BE2C (cell line): ENCODE results near the gene TMEM147.
"Not testable (repeated sequence)": the region's sequence is repeated elsewhere in the genome, so short reads cannot be mapped to it uniquely, and the experiment has no call there.

Experiments
- DNase-seq: peaks from one replicate; pipeline ENCODE4 v3.0.0-alpha.2; 2020
- H3K27me3 ChIP-seq: fragments of 250-450 bp; sonication (Bioruptor Pico); 2 replicates; pipeline ENCODE4 v1.5.1; 2020; ENCODE audit warnings: mild to moderate bottlenecking
- H3K36me3 ChIP-seq: fragments of 250-450 bp; sonication (Bioruptor Pico); 2 replicates; pipeline ENCODE4 v1.5.1; 2020; ENCODE audit warnings: mild to moderate bottlenecking
- H3K4me1 ChIP-seq: fragments of 250-450 bp; sonication (Bioruptor Pico); 2 replicates; pipeline ENCODE4 v1.5.1; 2020
- H3K4me3 ChIP-seq: 2 replicates; pipeline ENCODE4 v1.5.1; 2011; ENCODE audit warnings: low read depth, low read length
- H3K9me3 ChIP-seq: fragments of 250-450 bp; sonication (Bioruptor Pico); 2 replicates; pipeline ENCODE4 v1.5.1; 2020
- TF ChIP-seq, protein P1 (sequence below): IDR thresholded peaks from 2 replicates; pipeline ENCODE4 v1.5.1; 2012; ENCODE audit warnings: mild to moderate bottlenecking, low read depth, low read length

TMEM147 gene

DNA sequence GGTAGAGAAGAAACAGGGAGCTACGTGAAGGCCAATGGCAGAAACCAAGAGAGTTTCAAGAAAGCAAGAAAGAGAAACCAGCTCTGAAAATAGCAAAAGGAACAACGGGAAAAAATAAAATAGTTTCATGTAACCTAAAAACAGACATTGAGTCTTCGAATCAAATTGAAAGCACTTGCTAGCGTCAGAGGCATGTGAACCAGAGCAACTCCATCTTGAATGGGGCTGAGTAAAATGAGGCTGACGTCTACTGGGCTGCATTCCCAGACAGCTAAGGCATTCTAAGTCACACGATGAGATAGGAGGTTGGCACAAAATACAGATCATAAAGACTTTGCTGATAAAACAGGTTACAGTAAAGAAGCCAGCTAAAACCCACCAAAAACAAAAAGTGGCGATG is 33.3 kb downstream of the TMEM147 start:
- Histone ChIP-seq H3K4me1 (no peaks in the 10 kb centered on the region), H3K27me3 (peaks cover 4% of the 10 kb centered on the region; the same call in 1 of the 2 replicates), H3K4me3 (no peak overlapping the region), H3K36me3 (no peaks in the 10 kb centered on the region), H3K9me3 (no peaks in the 10 kb centered on the region; the same call in none of the 2 replicates)
- TF ChIP-seq, protein P1, sequence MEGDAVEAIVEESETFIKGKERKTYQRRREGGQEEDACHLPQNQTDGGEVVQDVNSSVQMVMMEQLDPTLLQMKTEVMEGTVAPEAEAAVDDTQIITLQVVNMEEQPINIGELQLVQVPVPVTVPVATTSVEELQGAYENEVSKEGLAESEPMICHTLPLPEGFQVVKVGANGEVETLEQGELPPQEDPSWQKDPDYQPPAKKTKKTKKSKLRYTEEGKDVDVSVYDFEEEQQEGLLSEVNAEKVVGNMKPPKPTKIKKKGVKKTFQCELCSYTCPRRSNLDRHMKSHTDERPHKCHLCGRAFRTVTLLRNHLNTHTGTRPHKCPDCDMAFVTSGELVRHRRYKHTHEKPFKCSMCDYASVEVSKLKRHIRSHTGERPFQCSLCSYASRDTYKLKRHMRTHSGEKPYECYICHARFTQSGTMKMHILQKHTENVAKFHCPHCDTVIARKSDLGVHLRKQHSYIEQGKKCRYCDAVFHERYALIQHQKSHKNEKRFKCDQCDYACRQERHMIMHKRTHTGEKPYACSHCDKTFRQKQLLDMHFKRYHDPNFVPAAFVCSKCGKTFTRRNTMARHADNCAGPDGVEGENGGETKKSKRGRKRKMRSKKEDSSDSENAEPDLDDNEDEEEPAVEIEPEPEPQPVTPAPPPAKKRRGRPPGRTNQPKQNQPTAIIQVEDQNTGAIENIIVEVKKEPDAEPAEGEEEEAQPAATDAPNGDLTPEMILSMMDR: no peak
- no peak for DNase-seq

DNA sequence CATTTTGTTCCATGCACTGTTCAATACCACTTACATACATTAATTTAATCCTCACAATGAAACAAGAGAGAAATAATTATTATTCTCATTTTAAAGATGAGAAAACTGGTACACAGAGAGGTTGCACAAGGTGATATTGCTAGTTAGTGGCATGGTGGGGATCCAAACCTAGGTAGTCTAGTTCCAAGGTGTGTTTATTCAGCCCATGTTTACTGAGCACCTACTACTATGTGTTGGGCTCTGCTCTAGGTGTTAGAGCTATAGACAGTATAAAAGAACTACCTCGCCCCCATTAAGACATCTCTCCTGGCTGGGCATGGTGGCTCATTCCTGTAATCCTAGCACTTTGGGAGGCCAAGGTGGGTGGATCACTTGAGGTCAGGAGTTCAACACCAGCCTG is 37.3 kb downstream of the TMEM147 start:
- TF ChIP-seq, protein P1: no peak
- DNase-seq: no peak
- no peaks in the 10 kb centered on the region for H3K4me1 ChIP-seq
- H3K36me3 ChIP-seq: no peaks in the 10 kb centered on the region
- no peaks in the 10 kb centered on the region; the same call in 1 of the 2 replicates for H3K9me3 ChIP-seq
- H3K4me3 ChIP-seq: no peak overlapping the region
- H3K27me3 ChIP-seq: peaks cover 7% of the 10 kb centered on the region; the same call in 1 of the 2 replicates

DNA sequence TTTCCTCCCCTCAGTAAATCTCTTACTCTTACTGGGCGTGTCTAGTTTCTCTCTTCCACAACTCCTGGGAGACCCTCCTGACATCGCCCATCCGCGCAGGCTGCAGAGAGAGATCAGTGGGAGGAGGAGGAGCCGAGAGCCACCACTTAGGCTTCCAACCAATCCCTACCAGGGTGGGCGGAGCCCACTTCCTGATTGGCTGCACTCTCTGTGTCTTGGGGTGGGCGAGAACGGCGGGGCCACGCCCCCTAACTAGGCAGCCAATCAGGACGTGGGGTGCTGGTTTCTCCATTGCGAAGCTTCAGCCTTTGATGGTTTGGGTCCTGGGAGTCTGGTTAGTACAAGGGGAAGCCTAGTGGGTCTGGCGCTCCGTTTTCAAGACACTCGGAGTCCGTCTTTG is 40.4 kb downstream of the TMEM147 start, which contains the start of gene PMIS2:
Gene PMIS2 (plus strand): TSS at position 326 of the 400 bp plus-strand sequence. CDS start 87 bp downstream, outside the sequence.
- peak; percentile 95 for DNase-seq
- no peaks in the 10 kb centered on the region for H3K4me1 ChIP-seq
- no peaks in the 10 kb centered on the region for H3K36me3 ChIP-seq
- TF ChIP-seq, protein P1: no peak
- peak within 1 kb of the TSS; percentile 23; the same call in 1 of the 2 replicates for H3K4me3 ChIP-seq
- H3K27me3 ChIP-seq: 0 out of 2 replicates have a peak, but pooled peaks cover 3% of the 10 kb centered on the region
- no peaks in the 10 kb centered on the region for H3K9me3 ChIP-seq

DNA sequence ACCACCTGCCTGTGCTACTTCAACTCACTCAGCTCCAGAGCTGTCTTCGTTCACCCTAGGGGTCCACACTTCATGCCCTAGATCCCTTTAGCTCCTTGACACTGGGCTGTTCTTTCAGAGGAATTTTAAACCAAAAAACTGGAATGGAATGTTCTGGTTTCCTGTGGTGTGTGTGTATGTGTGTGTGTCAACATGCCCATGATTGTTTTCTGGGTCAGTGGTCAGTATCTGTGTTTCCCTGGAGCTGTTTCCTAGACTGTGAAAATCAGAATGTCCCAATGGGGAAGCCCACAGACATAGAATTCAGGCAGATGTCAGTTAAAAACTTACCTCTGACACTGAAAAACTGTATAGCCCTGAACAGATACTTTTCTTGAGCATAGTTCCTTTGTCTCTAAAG is 41.9 kb downstream of the TMEM147 start:
- no peak for DNase-seq
- Histone ChIP-seq H3K4me3 (no peak overlapping the region), H3K27me3 (0 out of 2 replicates have a peak, but pooled peaks cover 3% of the 10 kb centered on the region), H3K36me3 (no peaks in the 10 kb centered on the region), H3K9me3 (no peaks in the 10 kb centered on the region), H3K4me1 (no peaks in the 10 kb centered on the region)
- TF ChIP-seq, protein P1: no peak

DNA sequence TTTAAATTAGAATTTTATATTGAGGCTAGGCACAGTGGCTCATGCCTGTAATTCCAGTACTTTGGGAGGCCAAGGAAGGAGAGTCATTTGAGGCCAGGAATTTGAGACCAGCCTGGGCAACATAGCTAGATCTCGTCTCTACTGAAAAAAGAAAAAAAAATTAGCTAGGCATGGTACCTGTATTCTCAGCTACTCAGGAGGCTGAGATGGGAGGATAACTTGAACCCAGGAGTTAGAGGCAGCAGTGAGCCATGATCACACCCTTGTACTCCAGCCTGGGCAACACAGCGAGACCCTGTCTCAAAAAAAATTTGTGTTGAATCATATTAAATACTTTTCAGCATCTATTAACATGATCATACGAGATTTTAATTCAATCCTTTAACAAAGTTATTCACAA is 45.4 kb downstream of the TMEM147 start:
- Histone ChIP-seq H3K4me1 (no peaks in the 10 kb centered on the region), H3K4me3 (no peak overlapping the region), H3K9me3 (no peaks in the 10 kb centered on the region), H3K27me3 (no peaks in the 10 kb centered on the region), H3K36me3 (no peaks in the 10 kb centered on the region)
- DNase-seq: no peak
- TF ChIP-seq, protein P1: no peak

DNA sequence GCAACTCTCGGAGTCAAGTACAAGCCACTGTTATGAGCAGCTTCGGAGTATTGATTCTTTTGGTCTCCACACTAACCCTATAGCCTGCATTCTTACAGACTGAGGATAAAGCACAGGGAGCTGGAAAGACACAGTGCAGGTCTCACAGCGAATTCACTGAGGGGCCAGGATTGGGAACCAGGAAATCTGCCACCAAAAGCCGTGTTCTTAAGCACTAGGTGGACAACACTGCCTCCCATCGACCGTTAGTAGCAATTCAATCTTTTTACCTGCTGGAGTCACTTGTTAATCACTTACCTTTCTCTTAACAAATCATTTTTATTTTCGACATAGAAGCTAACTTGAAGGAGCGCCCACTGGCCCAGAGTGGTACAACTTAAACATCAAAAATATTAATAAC is 46.8 kb downstream of the TMEM147 start:
- TF ChIP-seq, protein P1: peak; percentile 56
- H3K36me3 ChIP-seq: no peaks in the 10 kb centered on the region
- H3K27me3 ChIP-seq: no peaks in the 10 kb centered on the region
- H3K4me1 ChIP-seq: no peaks in the 10 kb centered on the region
- H3K9me3 ChIP-seq: no peaks in the 10 kb centered on the region
- DNase-seq: no peak
- H3K4me3 ChIP-seq: no peak overlapping the region

DNA sequence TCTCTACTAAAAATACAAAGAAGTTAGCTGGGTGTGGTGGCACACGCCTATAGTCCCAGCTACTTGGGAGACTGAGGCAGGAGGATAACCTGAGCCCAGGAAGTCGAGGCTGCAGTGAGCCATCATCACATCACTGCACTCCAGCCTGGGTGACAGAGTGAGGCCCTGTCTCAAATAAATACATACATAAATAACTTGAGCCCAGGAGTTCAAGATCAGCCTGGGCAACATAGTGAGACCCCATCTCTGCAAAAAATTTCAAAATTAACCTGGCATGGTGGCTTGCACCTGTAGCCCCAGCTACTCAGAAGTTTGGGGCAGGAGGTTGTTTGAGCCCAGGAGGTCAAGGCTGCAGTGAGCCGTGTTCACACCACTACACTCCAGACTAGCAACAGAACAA is 49.6 kb downstream of the TMEM147 start:
- H3K4me1 ChIP-seq, H3K4me3 ChIP-seq, DNase-seq, H3K36me3 ChIP-seq, H3K9me3 ChIP-seq: not testable (repeated sequence)
- peaks cover 13% of the 10 kb centered on the region; the same call in 1 of the 2 replicates for H3K27me3 ChIP-seq
